Hepatocyte (in vitro differentiated cells): ENCODE measurements around the gene ITPKA.

Experiments used
- EZH2 ChIP-seq: fragments of 200-600 bp; sonication (generic); IDR thresholded peaks from 2 replicates; pipeline ENCODE4 v1.6.1; 2016; ENCODE audit warnings: antibody characterized with exemption, mild to moderate bottlenecking, borderline replicate concordance
- EZH2phosphoT487 ChIP-seq: fragments of 200-600 bp; sonication (generic); IDR thresholded peaks from one replicate; pipeline ENCODE4 v1.6.1; 2018; ENCODE audit warnings: antibody characterized with exemption, mild to moderate bottlenecking, low read depth, moderate library complexity; ENCODE audit not compliant: unreplicated experiment, severe bottlenecking
- TF ChIP-seq, protein P1 (sequence below): fragments of 200-600 bp; sonication (generic); IDR thresholded peaks from 2 replicates; pipeline ENCODE4 v1.5.1; 2016; ENCODE audit warnings: antibody characterized with exemption, mild to moderate bottlenecking; ENCODE audit not compliant: poor library complexity

DNA sequence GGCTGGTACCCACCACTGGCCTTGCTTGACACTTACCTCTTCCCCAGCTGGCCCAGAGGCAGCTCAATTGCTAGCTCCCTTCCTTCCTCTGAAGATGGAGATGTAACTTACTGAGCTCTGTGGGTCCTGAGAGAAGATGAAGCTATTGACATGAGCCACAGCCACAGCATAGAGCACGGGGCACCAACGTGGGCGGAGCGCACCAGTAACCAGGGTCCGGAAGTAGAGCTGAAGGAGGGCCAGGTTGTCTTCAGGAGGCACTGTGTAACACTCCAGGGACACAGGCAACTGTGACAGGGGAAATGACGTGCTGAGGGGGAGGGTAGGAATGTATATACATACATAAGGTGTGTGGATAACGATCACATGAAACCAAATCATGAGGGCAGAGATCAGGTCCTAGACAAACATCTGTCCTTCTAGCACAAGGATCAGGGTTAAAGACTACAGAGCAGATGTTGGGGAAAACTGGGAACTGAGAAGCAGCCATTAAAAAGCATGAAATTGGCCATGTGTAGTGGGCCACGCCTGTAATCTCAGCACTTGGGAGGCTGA, 24.3 kb downstream of the ITPKA start:
- TF ChIP-seq, protein P1, sequence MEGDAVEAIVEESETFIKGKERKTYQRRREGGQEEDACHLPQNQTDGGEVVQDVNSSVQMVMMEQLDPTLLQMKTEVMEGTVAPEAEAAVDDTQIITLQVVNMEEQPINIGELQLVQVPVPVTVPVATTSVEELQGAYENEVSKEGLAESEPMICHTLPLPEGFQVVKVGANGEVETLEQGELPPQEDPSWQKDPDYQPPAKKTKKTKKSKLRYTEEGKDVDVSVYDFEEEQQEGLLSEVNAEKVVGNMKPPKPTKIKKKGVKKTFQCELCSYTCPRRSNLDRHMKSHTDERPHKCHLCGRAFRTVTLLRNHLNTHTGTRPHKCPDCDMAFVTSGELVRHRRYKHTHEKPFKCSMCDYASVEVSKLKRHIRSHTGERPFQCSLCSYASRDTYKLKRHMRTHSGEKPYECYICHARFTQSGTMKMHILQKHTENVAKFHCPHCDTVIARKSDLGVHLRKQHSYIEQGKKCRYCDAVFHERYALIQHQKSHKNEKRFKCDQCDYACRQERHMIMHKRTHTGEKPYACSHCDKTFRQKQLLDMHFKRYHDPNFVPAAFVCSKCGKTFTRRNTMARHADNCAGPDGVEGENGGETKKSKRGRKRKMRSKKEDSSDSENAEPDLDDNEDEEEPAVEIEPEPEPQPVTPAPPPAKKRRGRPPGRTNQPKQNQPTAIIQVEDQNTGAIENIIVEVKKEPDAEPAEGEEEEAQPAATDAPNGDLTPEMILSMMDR: no peak
- TF ChIP-seq EZH2: no peak
- TF ChIP-seq EZH2phosphoT487: no peak
